Loucy (cell line): ENCODE results near the gene PLEKHG4B.

ENCODE experiments used
- EZH2phosphoT487 ChIP-seq: fragments of 200-600 bp; IDR thresholded peaks from 2 replicates; pipeline ENCODE4 v1.6.1; 2018; ENCODE audit warnings: antibody characterized with exemption, mild to moderate bottlenecking, moderate library complexity, borderline replicate concordance
- TF ChIP-seq, protein P1 (sequence below): fragments of 200-600 bp; sonication (generic); conservative IDR thresholded peaks from 2 replicates; pipeline ENCODE4 v1.5.1; 2014; ENCODE audit warnings: mild to moderate bottlenecking, antibody characterized with exemption, low read length

DNA sequence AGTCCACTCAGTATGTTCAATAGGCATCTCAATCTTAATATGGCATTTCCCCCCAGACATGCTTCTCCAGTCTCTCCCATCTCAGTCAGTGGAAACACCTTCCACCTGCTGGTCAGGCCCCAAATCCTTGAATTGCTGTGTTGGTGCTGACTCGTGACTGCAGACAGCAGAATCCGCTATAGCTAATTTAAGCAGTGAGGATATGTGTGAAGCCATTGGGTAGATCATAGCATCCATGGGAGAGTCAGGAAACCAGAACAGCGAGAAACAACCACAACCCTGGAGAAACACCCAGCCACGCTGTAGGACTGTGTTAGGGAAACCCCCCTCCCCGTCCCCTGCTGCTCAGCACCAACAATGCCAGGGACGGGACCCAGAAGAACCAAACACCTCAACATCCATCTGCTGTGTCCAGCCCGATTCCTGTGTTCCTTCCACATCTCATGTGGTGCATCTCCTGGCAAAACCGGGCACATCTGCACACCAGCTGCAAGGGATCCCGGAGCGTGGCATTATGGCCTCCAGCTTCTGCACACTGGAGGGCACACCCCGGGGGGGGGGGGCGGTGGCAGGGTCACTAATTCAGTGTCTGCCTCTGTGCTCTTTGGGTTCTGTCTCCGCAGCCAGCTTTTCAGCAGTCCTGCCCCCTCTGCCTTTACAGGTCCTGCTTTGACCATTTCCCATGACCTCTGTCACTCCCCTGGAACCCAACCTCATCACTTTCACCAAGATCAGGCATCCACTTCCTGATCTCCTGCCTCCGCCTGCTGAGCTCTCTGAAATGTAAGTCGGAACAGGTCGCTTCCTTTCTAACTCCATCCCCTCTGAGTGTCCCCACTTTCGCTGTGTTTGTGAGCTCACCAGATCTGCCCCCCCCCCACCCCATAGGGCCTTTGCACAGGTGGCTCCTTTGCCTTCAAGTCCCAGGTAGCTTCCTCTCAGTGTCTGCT, 2.4 kb upstream of the PLEKHG4B start:
- TF ChIP-seq, protein P1, sequence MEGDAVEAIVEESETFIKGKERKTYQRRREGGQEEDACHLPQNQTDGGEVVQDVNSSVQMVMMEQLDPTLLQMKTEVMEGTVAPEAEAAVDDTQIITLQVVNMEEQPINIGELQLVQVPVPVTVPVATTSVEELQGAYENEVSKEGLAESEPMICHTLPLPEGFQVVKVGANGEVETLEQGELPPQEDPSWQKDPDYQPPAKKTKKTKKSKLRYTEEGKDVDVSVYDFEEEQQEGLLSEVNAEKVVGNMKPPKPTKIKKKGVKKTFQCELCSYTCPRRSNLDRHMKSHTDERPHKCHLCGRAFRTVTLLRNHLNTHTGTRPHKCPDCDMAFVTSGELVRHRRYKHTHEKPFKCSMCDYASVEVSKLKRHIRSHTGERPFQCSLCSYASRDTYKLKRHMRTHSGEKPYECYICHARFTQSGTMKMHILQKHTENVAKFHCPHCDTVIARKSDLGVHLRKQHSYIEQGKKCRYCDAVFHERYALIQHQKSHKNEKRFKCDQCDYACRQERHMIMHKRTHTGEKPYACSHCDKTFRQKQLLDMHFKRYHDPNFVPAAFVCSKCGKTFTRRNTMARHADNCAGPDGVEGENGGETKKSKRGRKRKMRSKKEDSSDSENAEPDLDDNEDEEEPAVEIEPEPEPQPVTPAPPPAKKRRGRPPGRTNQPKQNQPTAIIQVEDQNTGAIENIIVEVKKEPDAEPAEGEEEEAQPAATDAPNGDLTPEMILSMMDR: no peak
- TF ChIP-seq EZH2phosphoT487: no peak
